ENCODE data around the gene TCF4.

Gene TCF4

GRCh38 chr18:55384551-55385275, 203.3 kb downstream of the TCF4 start:
- DNase-seq (ENCODE audit: low read depth) = no peak

DNA sequence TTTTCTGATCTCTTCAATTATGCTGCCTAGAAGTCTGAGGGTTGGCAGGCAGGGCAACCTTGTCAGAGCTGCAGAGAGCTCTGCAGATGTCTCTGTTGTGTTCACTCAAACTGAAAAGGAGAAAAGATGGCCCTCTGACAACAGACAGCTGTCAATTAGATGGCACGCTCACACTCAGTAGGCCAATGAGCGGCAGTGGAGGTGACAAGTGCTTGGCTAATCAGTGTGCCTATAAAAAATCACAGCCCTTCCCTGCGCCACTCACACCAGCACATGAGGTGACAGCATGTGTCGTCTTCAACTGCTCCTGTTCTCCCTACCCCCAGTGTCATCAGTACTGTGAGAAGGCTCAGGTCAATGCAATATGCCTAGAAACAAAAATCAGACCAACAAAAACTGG, 203.9 kb downstream of the TCF4 start:
- DNase-seq (ENCODE audit: low read depth) = no peak

DNA sequence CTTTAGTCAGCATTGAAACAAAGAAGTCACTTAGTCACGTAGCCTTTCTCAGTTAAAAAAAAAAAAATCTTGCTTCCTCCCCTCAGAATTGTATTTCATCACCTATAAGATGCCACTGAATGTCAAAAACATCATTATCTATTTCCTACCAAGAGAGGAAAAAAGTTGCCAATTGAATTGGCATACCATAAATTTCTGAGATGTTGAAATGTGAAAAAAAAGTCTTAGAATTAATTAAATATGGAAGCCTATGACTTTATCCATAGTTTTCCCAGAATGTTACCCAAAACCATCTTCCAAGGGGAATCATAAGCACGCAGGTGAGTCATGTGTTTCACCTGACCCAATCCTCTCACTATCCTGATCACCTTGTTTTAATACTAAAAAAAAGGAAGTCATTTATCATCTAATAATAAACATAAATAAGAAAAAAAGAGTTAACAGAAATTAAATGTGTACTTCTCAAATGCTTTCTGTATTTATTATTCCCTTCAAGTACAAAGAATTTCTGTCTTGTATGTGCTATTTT, 205.7 kb downstream of the TCF4 start:
- no peak for DNase-seq (ENCODE audit: low read depth)

DNA sequence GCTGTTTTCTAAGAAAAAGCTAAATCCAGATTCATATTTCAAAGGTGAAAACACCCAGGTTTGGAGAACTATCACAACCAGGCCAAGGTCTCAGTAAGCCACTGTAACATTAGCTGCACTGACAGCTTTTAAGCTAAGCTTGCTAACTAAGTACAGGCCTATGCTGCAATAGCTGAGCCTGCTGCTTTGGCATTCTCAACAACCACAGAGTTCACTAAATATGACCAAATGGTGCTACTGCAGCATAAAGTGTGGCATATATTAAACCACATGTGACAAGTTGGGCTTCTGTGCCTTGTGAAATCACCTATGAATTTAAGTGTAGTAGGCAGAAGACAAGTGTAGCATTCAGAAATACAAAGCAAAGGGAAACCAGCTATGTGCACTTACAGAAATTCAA, 206.7 kb downstream of the TCF4 start:
- DNase-seq (ENCODE audit: low read depth) = no peak

GRCh38 chr18:55380589-55380988, 207.4 kb downstream of the TCF4 start:
- no peak for DNase-seq (ENCODE audit: low read depth)

- DNase-seq (ENCODE audit: low read depth) = no peak
Measured at GRCh38 chr18:55376387-55376786, 211.6 kb downstream of the TCF4 start.

DNA sequence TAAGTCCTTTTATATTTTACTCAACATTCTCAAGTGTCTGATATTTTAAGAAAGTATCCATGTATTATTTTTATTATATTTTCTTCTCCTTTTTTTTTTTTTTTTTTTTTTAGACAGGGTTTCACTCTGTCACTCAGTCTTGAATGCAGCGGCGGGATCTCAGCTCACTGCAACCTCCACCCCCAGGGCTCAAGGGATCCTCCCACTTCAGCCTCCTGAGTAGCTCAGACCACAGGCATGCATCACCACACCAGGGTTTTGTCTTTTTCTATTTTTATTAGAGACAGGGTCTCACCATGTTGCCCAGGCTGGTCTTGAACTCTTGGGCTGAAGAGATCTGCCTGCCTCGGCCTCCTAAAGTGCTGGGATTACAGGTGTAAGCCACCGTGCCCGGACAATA, 212.1 kb downstream of the TCF4 start:
- DNase-seq (ENCODE audit: low read depth) = no peak

GRCh38 chr18:55374741-55375140, 213.3 kb downstream of the TCF4 start:
- no peak for DNase-seq (ENCODE audit: low read depth)

DNA sequence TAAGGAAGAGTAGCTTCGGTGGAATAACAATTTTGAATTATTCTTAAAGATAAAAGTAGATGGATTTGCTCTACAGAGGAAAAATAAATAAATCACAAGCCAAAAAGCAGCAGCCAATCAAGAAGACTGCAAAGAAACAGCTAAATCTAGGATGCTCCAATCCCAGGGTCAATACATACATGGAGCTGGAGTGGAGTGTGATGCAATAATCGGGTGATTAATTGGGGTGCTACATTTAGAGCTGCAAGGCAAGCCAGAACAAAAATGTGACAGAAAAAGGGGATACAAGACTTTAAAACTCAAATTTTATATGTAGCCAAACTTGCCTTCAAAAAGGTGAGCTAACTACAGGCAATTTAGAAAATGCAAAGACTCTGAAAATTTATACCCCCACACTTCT, 215.8 kb downstream of the TCF4 start:
- DNase-seq (ENCODE audit: low read depth) = no peak

GRCh38 chr18:55370936-55371335, 217.1 kb downstream of the TCF4 start:
- DNase-seq (ENCODE audit: low read depth) = no peak

GRCh38 chr18:55369346-55369745, 218.6 kb downstream of the TCF4 start:
- no peak for DNase-seq (ENCODE audit: low read depth)

GRCh38 chr18:55365342-55365741, 222.7 kb downstream of the TCF4 start:
- no peak for DNase-seq (ENCODE audit: low read depth)

GRCh38 chr18:55362303-55362702, 225.7 kb downstream of the TCF4 start:
- DNase-seq (ENCODE audit: low read depth) = no peak

DNA sequence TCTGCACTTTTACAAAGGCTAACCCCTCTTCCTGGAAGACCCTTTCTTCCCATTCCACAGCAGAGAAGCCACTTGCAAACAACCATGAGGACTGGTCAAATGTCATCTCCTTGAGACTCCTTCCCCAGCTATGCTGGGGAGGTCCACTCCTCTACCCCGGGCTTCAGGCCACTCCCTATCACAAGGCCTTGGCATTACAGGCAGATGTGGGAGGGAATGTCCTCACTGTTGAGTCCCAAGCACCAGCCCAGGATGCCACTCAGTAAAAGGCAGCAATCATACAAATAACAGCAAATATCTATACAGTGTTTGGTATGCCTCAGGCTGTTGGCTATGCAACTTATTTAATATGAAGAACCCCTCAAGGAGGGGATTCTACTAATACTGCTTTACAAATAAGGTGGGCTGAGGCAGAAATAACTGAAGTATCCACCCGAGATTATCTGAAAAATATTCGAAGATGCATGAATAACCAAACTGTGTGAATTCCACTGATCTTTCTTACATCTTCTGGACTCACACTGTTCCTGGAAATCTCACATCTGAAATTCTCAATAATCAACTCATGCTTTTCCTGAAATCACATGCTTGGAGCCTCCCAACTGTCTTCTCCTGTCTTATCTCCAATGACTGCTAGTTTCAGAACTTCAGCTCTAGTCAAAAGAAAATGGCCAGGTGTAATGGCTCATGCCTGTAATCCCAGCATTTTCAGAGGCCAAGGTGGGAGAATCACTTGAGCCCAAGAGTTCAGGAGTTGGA, 226.3 kb downstream of the TCF4 start:
- no peak for DNase-seq (ENCODE audit: low read depth)

DNA sequence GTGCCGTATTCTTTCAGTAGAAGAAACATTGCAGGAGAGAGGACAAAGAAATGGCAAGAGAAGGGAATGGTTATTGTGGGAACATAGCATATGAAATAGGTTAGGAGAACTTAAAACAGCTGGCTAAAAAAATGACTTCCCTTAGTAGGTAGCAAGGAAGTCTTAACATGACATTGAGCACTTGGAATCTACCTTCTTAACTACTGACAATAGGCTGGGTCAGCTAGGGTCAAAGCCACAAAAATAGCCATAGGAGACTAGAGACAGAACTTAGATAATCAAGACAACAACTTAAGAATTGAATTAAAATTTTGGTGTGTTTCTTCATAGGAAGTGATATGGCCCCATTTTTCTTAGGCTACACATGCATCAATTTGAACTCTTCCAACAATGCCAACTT, 227.9 kb downstream of the TCF4 start:
- no peak for DNase-seq (ENCODE audit: low read depth)

GRCh38 chr18:55356815-55357214, 231.2 kb downstream of the TCF4 start:
- DNase-seq (ENCODE audit: low read depth) = no peak

GRCh38 chr18:55355223-55355622, 232.8 kb downstream of the TCF4 start:
- DNase-seq (ENCODE audit: low read depth) = no peak

GRCh38 chr18:55354795-55355194, 233.2 kb downstream of the TCF4 start:
- no peak for DNase-seq (ENCODE audit: low read depth)

DNA sequence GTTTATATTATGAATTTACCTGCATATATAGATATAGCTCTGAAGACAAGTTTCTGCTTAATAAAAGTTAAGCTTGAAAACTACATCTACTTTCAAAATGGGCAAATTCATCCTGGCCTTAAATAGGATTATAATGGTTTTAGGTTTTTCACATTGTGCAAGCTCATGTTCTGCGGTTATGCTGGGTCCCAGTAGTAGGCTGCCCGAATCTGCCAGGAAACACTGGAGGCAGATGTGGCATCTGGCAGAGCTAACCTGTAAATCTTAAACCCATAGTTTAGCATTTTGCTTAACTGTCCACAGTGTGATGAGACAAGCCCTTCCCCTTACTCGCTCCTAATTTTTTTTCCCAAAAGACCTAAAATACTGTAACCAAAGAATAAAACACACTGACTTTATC, 234.2 kb downstream of the TCF4 start:
- DNase-seq (ENCODE audit: low read depth) = no peak

- no peak for DNase-seq (ENCODE audit: low read depth)
Measured at GRCh38 chr18:55353391-55353790, 234.6 kb downstream of the TCF4 start.

DNA sequence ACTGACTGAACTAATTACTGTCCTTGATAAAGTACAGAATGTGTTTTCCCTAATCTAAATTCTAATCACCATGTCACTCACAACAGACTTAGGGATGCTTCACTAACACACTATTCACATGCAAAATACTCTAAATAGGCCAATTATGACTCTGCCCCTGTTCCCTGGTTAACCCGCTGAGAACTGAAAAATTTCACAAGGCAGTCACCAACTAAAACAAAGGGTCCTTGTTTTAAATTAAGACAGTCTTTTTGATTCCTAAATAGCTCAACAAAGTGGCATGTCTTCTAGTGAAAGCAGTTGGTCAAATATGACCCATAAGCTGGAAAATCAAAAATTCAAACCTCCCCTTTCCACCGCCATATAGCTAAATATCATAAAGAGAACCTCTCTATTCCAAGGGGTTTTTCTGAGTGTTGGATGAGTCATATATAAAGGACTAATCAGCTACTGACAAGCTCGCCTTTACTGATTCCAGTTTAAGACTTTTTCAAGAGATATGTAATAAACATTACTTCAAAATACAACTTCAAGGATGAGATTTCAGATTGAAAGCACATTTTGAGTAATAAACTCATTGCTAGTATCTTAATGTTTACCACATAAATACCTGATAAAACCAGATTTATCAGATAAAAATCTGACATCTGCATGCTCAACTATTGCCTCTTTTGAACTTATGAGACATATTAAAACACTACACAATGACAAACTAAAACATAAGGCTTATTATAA, 235.8 kb downstream of the TCF4 start:
- DNase-seq (ENCODE audit: low read depth) = no peak

- no peak for DNase-seq (ENCODE audit: low read depth)
Measured at GRCh38 chr18:55351241-55351691, 236.7 kb downstream of the TCF4 start.

GRCh38 chr18:55349685-55350084, 238.3 kb downstream of the TCF4 start:
- no peak for DNase-seq (ENCODE audit: low read depth)

Measured in stimulated activated CD8-positive, alpha-beta memory T cell treated with anti-CD3 and anti-CD28 coated beads, Interleukin-15, amount 100 ng/mL, for 1 hour (primary cell).